Common myeloid progenitor, CD34-positive (primary cell): ENCODE measurements around the gene LY9.

Source experiments
- CTCF ChIA-PET: fragments of 350-600 bp; sonication (Branson Sonifier 250); formaldehyde crosslinking; loops from one replicate; lab custom pipeline; 2021; ENCODE audit warnings: antibody characterized with exemption; lab: Charles Lee
- POLR2A ChIA-PET: fragments of 350-600 bp; sonication (Branson Sonifier 250); formaldehyde crosslinking; loops from one replicate; lab custom pipeline; 2021; ENCODE audit warnings: antibody characterized with exemption; lab: Charles Lee
- DNase-seq, 3 donors: peaks; one replicate each; pipeline versions ENCODE4 v3.0.0 to v3.0.0-alpha.2; 2013
- H3K27ac ChIP-seq, 2 experiments: 1 replicate in 1 of 2; 2 replicates in 1 of 2; pipeline ENCODE4 v1.7.0; 2013; ENCODE audit warnings: inconsistent platforms in 2 of 2, low read length in 2 of 2, mild to moderate bottlenecking in 2 of 2, low read depth in 1 of 2, moderate library complexity in 1 of 2; ENCODE audit not compliant: severe bottlenecking in 2 of 2, insufficient read depth in 1 of 2, poor library complexity in 1 of 2
- H3K27me3 ChIP-seq, 5 experiments: replicated peaks in 2 of 5; 1 replicate in 3 of 5; 2 replicates in 2 of 5; pipeline versions ENCODE4 v1.6.1 to v1.7.0; 2013; ENCODE audit warnings: low read length in 4 of 5, mild to moderate bottlenecking in 2 of 5, moderate library complexity in 2 of 5, inconsistent platforms in 1 of 5; ENCODE audit not compliant: insufficient read depth in 5 of 5, control insufficient read depth in 4 of 5
- H3K36me3 ChIP-seq, 4 experiments: 1 replicate in 2 of 4; 2 replicates in 2 of 4; pipeline versions ENCODE4 v1.6.1 to v1.7.0; 2013; ENCODE audit warnings: low read length in 3 of 4, control low read depth in 1 of 4, mild to moderate bottlenecking in 1 of 4; ENCODE audit not compliant: control insufficient read depth in 4 of 4, insufficient read depth in 4 of 4
- H3K4me1 ChIP-seq, 4 experiments: 1 replicate in 3 of 4; 2 replicates in 1 of 4; pipeline versions ENCODE4 v1.6.1 to v1.7.1; 2013; ENCODE audit warnings: low read length in 3 of 4, mild to moderate bottlenecking in 3 of 4, control low read depth in 1 of 4, inconsistent platforms in 1 of 4, moderate library complexity in 1 of 4; ENCODE audit not compliant: control insufficient read depth in 4 of 4, insufficient read depth in 4 of 4; ENCODE audit errors: control extremely low read depth in 1 of 4
- H3K4me3 ChIP-seq, 7 experiments: 1 replicate in 4 of 7; 2 replicates in 3 of 7; pipeline versions ENCODE4 v1.5.1 to v1.7.0; 2013; ENCODE audit warnings: mild to moderate bottlenecking in 7 of 7, low read length in 6 of 7, moderate library complexity in 6 of 7, inconsistent platforms in 2 of 7, low read depth in 2 of 7, control low read depth in 1 of 7; ENCODE audit not compliant: insufficient read depth in 4 of 7, control insufficient read depth in 1 of 7; ENCODE audit errors: extremely low read depth in 1 of 7
- H3K9me3 ChIP-seq, 5 experiments: 1 replicate in 4 of 5; 2 replicates in 1 of 5; pipeline versions ENCODE4 v1.6.1 to v1.7.1; 2013; ENCODE audit warnings: low read length in 4 of 5, mild to moderate bottlenecking in 2 of 5, inconsistent platforms in 1 of 5, low read depth in 1 of 5, moderate library complexity in 1 of 5; ENCODE audit not compliant: control insufficient read depth in 4 of 5, insufficient read depth in 2 of 5; ENCODE audit errors: control extremely low read depth in 1 of 5
- WGBS: methylation state at CpG from one replicate; pipeline ENCODE4 v1.1.5; 2013; ENCODE audit not compliant: insufficient coverage; 5-methylcytosine and 5-hydroxymethylcytosine counted together

The LY9 gene

DNA sequence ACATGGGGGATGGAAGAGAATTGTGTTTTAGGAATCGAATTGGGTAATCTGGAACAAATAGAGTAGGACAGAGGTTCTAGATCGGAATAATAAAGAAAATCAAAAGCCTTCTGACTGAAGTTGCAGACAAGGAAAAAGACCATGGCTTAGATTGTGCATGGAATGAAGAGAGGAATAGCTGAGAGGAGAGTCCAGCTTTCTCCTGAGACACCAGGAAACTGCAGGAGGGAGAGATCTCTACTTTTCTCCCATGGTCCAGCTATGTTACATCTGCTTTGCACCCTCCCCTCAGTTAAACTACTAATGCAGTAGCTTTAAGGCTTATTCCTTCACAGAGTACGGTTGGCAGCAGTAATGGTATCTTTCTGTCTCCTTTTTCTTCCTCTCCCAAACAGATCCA lies 43.6 kb upstream of the LY9 start:
- peaks cover 0 to 2% (median 0%) of the 10 kb centered on the region in 5 experiments for H3K27me3 ChIP-seq
- H3K4me3 ChIP-seq = no peak overlapping the region
- POLR2A ChIA-PET = no interaction called here
- CTCF ChIA-PET = interaction anchor here (1.0 kb wide), 1 partner anchor 199 kb away, joined by 3 read pairs; no protein-coding TSS in a partner anchor
- DNase-seq = no peak
- H3K4me1 ChIP-seq = peaks cover 0 to 10% (median 1%) of the 10 kb centered on the region in 4 experiments
- no peaks in the 10 kb centered on the region for H3K36me3 ChIP-seq
- no peaks in the 10 kb centered on the region for H3K9me3 ChIP-seq
- no peak overlapping the region for H3K27ac ChIP-seq
- 100% methylated on average over 2 of the region's 3 CpGs for WGBS

DNA sequence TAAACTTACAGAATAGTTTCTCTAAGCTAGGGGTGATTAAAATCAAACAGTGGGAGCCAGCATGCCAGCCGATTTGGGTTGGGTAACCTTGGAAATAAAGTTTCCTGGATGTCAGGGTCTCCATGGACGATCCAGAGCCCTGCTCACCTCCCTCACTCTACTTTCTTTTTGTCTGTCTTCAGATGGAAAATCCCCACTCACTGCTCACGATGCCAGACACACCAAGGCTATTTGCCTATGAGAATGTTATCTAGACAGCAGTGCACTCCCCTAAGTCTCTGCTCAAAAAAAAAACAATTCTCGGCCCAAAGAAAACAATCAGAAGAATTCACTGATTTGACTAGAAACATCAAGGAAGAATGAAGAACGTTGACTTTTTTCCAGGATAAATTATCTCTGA lies 43.0 kb upstream of the LY9 start:
- H3K9me3 ChIP-seq = no peaks in the 10 kb centered on the region
- no peak overlapping the region for H3K27ac ChIP-seq
- POLR2A ChIA-PET = no interaction called here
- no peaks in the 10 kb centered on the region for H3K36me3 ChIP-seq
- DNase-seq = no peak
- WGBS = 95% methylated on average over 4 of the region's 5 CpGs
- CTCF ChIA-PET = interaction anchor here (1.0 to 1.4 kb wide), 2 partner anchors 24 to 199 kb away, joined by 3 read pairs; no protein-coding TSS in a partner anchor
- H3K27me3 ChIP-seq = peaks cover 0 to 2% (median 0%) of the 10 kb centered on the region in 5 experiments
- no peak overlapping the region for H3K4me3 ChIP-seq
- H3K4me1 ChIP-seq = peaks cover 0 to 10% (median 1%) of the 10 kb centered on the region in 4 experiments

DNA sequence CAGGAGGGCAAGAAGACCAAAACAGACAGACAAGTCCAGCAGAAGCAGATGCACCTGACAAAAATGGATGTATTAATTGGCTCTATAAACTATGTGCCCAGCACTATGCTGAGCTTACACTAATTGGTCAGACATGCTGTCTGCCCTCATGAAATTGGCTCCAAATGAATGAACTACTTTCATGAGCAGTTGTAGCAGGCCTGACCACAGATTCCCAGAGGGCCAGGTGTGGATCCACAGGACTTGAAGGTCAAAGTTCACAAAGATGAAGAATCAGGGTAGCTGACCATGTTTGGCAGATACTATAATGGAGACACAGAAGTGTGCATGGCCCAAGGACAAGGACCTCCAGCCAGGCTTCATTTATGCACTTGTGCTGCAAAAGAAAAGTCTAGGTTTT lies 42.4 kb upstream of the LY9 start:
- POLR2A ChIA-PET = no interaction called here
- no peak for DNase-seq
- no peak overlapping the region for H3K4me3 ChIP-seq
- no peak overlapping the region for H3K27ac ChIP-seq
- H3K9me3 ChIP-seq = no peaks in the 10 kb centered on the region
- H3K27me3 ChIP-seq = peaks cover 0 to 2% (median 0%) of the 10 kb centered on the region in 5 experiments
- CTCF ChIA-PET = interaction anchor here (0.5 to 1.4 kb wide), 2 partner anchors 23 to 78 kb away, joined by 3 read pairs; no protein-coding TSS in a partner anchor
- H3K4me1 ChIP-seq = peaks cover 0 to 7% (median under 1%) of the 10 kb centered on the region in 4 experiments
- no peaks in the 10 kb centered on the region for H3K36me3 ChIP-seq

DNA sequence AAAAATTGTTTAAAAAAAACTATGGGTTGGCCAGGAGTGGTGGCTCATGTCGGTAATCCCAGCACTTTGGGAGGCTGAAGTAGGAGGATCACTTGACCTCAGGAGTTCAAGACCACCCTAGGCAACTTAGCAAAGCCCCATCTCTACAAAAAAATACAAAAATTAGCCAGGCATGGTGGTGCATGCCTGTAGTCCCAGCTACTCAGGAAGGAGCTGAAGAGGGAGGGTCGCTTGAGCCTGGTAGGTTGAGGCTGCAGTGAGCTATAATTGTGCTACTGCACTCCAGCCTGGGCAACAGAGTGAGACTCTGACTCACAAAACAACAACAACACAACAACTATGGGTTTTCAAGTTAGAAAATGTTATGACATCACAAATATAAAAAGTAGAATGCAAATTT lies 40.5 kb upstream of the LY9 start:
- H3K4me1 ChIP-seq = no peaks in the 10 kb centered on the region
- CTCF ChIA-PET = interaction anchor here (1.1 to 1.5 kb wide), 3 partner anchors 75 to 277 kb away, joined by 3 to 4 read pairs (median 3); no protein-coding TSS in a partner anchor
- H3K36me3 ChIP-seq = no peaks in the 10 kb centered on the region
- H3K9me3 ChIP-seq = no peaks in the 10 kb centered on the region
- POLR2A ChIA-PET = interaction anchor here (0.6 kb wide), 1 partner anchor 43 kb away, joined by 6 read pairs; no protein-coding TSS in a partner anchor
- no peak for DNase-seq
- no CpG with 5 or more reads among the region's 2 CpGs for WGBS
- H3K4me3 ChIP-seq = no peak overlapping the region
- H3K27ac ChIP-seq = no peak overlapping the region
- peaks cover 0 to 2% (median 0%) of the 10 kb centered on the region in 5 experiments for H3K27me3 ChIP-seq

DNA sequence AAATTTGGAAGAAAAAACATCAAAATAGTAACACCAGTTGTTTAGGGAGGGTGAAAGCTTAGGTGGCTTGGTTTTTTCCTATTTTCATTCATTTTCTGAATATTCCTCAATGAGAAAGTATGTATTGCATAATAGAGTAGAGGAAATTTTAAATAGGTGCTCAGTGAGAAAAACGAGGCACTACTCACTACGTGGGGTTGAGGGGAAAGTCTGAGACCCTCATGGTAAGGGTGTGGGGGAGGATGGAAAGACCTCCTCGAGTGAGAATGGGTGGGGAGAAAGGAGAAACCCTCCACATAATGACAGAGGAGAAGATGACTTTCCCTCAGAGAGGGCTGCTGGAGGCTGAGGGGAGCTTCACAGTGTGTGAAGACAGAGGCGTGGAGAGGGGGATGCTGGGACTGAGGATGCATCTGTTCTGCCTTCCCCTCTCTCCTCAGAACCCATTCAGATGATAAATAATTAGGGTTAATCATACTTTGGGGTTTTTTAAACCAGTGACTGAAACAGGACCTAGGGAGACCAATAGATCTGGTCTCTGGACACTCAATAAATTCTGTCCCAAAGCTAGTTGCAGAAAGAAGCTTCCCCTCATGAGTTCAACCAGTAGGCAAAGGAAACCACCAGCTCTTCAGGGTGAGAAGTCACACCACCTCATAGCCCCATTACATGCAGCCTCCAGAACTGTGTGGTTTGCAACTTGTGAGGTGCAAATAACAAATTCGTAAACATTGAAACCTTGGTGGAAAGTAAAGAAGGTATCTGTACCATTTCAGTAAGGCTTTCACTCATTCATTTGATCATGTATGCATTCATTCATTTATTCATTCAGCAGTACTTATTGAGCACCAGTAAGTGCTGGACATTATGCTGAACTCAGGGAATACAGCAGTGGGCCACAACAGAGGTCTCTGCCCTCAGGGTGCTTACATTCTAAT lies 39.8 kb upstream of the LY9 start:
- Histone ChIP-seq H3K27me3 (no peaks in the 10 kb centered on the region), H3K9me3 (no peaks in the 10 kb centered on the region), H3K4me3 (no peak overlapping the region), H3K4me1 (no peaks in the 10 kb centered on the region), H3K36me3 (no peaks in the 10 kb centered on the region), H3K27ac (no peak overlapping the region)
- ChIA-PET CTCF (interaction anchor here (1.1 to 1.5 kb wide), 4 partner anchors 12 to 277 kb away, joined by 3 to 5 read pairs (median 4); no protein-coding TSS in a partner anchor), POLR2A (interaction anchor here (0.6 kb wide), 1 partner anchor 42 kb away, joined by 6 read pairs; no protein-coding TSS in a partner anchor)
- no peak for DNase-seq
- WGBS = 100% methylated on average over 4 of the region's 5 CpGs

DNA sequence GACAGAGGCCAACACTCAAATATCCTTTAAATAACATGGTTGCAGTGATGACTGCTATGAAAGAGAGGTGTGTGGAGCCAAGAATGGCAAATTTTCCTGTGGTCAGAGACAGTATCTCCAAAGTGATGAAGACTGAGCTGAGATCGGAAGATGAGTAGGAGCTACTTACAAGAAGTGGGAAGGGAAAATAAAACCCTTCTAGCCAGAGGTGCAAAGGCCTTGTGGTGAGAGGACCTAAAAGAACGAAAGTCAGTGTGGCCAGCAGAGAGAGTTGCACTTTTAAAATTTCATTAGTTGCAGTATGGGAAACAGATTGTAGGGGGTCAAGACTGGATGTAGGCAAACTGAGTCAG lies 39.1 kb upstream of the LY9 start:
- Histone ChIP-seq H3K27me3 (no peaks in the 10 kb centered on the region), H3K36me3 (no peaks in the 10 kb centered on the region), H3K27ac (no peak overlapping the region), H3K9me3 (no peaks in the 10 kb centered on the region), H3K4me1 (no peaks in the 10 kb centered on the region), H3K4me3 (no peak overlapping the region)
- 97% methylated on average over 2 of the region's 2 CpGs for WGBS
- POLR2A ChIA-PET = interaction anchor here (0.7 kb wide), 1 partner anchor 804 kb away, joined by 3 read pairs; no protein-coding TSS in a partner anchor
- CTCF ChIA-PET = interaction anchor here (1.3 to 1.5 kb wide), 2 partner anchors 11 to 74 kb away, joined by 4 to 5 read pairs; no protein-coding TSS in a partner anchor
- DNase-seq = no peak
